ENCODE results near the gene FMO1. TPM values are rescaled to one million over a fixed set of nuclear protein-coding genes. Genes with fewer than 3 reads are reported as not detected.
"Not testable (repeated sequence)": the region's sequence is repeated elsewhere in the genome, so short reads cannot be mapped to it uniquely, and the experiment has no call there.

Gene FMO1
- polyA plus RNA-seq, 1 donor from 2014 or later: not detected

DNA sequence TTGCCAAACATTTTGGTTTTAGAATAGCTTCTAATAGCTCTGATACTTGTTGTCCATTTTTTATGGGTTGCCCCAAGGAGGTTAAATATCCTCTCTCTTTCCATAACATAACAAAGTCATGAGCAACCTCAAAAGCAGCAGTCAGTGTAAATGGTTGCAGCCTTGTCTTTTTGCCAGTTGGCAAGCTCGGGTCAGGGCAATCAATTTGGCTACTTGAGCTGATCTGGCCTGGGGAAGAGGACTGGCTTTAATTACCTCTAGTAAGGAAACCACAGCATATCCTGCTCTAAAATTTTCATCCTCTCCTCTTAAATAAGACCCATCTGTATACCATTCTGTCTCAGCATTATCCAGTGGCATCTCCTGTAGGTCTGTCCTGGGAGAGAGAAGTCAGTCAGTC, 44.5 kb downstream of the FMO1 start:
- no peak overlapping the region for H3K4me3 ChIP-seq (ENCODE audit: low read length)
- no peaks in the 10 kb centered on the region for H4K20me1 ChIP-seq (ENCODE audit: insufficient read depth)
- no peak overlapping the region for H2AFZ ChIP-seq (ENCODE audit: low read depth, low read length)
- H3K36me3 ChIP-seq (ENCODE audit: insufficient read depth, low read length): no peaks in the 10 kb centered on the region
- H3F3A ChIP-seq (ENCODE audit: insufficient read depth, low read length, poor library complexity, severe bottlenecking): no peaks in the 10 kb centered on the region
- H3K9me2 ChIP-seq (ENCODE audit: insufficient read depth, low read length): no peaks in the 10 kb centered on the region
- H3K4me2 ChIP-seq (ENCODE audit: low read length): no peak overlapping the region
- H3K9ac ChIP-seq (ENCODE audit: low read length): no peak overlapping the region
- no peaks in the 10 kb centered on the region for H3K27me3 ChIP-seq (ENCODE audit: insufficient read depth, low read depth, low read length)
- TF ChIP-seq EZH2 (IDR thresholded peaks at IDR 0.05; ENCODE audit: borderline replicate concordance, insufficient read depth, low read length, poor library complexity, severe bottlenecking) (no peak), RAD21 (conservative IDR thresholded peaks at IDR 0.05) (no peak), SMC3 (conservative IDR thresholded peaks at IDR 0.05; ENCODE audit: poor library complexity) (no peak), TAF1 (IDR thresholded peaks at IDR 0.05; ENCODE audit: low read depth) (no peak), POLR2AphosphoS5 (IDR thresholded peaks at IDR 0.05) (no peak), MXI1 (conservative IDR thresholded peaks at IDR 0.05; ENCODE audit: poor library complexity, severe bottlenecking) (no peak), EP300 (conservative IDR thresholded peaks at IDR 0.05; ENCODE audit: poor library complexity, severe bottlenecking) (no peak)
- TF ChIP-seq, protein P1, sequence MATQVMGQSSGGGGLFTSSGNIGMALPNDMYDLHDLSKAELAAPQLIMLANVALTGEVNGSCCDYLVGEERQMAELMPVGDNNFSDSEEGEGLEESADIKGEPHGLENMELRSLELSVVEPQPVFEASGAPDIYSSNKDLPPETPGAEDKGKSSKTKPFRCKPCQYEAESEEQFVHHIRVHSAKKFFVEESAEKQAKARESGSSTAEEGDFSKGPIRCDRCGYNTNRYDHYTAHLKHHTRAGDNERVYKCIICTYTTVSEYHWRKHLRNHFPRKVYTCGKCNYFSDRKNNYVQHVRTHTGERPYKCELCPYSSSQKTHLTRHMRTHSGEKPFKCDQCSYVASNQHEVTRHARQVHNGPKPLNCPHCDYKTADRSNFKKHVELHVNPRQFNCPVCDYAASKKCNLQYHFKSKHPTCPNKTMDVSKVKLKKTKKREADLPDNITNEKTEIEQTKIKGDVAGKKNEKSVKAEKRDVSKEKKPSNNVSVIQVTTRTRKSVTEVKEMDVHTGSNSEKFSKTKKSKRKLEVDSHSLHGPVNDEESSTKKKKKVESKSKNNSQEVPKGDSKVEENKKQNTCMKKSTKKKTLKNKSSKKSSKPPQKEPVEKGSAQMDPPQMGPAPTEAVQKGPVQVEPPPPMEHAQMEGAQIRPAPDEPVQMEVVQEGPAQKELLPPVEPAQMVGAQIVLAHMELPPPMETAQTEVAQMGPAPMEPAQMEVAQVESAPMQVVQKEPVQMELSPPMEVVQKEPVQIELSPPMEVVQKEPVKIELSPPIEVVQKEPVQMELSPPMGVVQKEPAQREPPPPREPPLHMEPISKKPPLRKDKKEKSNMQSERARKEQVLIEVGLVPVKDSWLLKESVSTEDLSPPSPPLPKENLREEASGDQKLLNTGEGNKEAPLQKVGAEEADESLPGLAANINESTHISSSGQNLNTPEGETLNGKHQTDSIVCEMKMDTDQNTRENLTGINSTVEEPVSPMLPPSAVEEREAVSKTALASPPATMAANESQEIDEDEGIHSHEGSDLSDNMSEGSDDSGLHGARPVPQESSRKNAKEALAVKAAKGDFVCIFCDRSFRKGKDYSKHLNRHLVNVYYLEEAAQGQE (IDR thresholded peaks at IDR 0.05; ENCODE audit: borderline replicate concordance): no peak
- TF ChIP-seq, protein P2, sequence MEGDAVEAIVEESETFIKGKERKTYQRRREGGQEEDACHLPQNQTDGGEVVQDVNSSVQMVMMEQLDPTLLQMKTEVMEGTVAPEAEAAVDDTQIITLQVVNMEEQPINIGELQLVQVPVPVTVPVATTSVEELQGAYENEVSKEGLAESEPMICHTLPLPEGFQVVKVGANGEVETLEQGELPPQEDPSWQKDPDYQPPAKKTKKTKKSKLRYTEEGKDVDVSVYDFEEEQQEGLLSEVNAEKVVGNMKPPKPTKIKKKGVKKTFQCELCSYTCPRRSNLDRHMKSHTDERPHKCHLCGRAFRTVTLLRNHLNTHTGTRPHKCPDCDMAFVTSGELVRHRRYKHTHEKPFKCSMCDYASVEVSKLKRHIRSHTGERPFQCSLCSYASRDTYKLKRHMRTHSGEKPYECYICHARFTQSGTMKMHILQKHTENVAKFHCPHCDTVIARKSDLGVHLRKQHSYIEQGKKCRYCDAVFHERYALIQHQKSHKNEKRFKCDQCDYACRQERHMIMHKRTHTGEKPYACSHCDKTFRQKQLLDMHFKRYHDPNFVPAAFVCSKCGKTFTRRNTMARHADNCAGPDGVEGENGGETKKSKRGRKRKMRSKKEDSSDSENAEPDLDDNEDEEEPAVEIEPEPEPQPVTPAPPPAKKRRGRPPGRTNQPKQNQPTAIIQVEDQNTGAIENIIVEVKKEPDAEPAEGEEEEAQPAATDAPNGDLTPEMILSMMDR (IDR thresholded peaks at IDR 0.05; ENCODE audit: poor library complexity, severe bottlenecking): no peak
- no peaks in the 10 kb centered on the region for H3K9me3 ChIP-seq (ENCODE audit: low read length)
- H3K27ac ChIP-seq (ENCODE audit: low read length): no peak overlapping the region
- H3K79me2 ChIP-seq (replicated peaks; ENCODE audit: insufficient read depth, low read length): no peaks in the 10 kb centered on the region

DNA sequence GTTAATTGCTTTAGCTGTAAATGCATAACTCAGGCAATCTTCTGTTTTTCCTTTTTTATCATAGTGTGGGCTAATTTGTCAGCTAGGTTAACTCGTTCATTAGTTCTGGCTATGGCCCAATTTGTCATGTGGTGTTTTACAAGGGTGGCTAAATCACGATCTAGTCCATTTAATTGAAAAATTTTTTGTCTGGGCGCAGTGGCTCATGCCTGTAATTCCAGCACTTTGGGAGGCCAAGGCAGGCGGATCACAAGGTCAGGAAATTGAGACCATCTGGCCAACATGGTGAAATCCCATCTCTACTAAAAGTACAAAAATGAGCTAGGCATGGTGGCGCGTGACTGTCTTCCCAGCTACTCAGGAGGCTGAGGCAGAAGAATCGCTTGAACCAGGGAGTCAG, 47.1 kb downstream of the FMO1 start:
- H3K36me3 ChIP-seq (ENCODE audit: insufficient read depth, low read length): not testable (repeated sequence)

DNA sequence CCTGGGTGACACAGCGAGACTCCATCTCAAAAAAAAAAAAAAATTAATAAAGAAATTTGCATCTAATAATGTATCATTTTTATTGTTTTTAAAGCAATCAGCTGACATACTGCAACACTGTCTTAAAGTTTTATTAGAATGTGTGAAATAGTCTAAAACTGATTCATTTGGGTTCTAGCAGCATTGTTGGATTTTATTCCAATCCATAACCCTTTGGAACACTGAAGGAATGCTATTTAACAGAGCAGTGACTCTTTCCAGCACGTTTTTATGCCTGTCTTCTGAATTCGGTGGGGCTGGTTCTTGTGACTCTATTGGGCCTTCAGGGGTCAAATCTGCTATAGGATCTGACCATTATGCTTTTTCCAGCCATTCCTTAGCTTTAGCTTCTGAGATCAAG, 47.5 kb downstream of the FMO1 start:
- Histone ChIP-seq H3K27ac (ENCODE audit: low read length) (no peak overlapping the region), H2AFZ (ENCODE audit: low read depth, low read length) (no peak overlapping the region), H3K4me3 (ENCODE audit: low read length) (no peak overlapping the region), H3K4me2 (ENCODE audit: low read length) (no peak overlapping the region), H3K9ac (ENCODE audit: low read length) (no peak overlapping the region), H3K27me3 (ENCODE audit: insufficient read depth, low read depth, low read length) (no peaks in the 10 kb centered on the region), H3F3A (ENCODE audit: insufficient read depth, low read length, poor library complexity, severe bottlenecking) (no peaks in the 10 kb centered on the region), H3K36me3 (ENCODE audit: insufficient read depth, low read length) (no peaks in the 10 kb centered on the region), H4K20me1 (ENCODE audit: insufficient read depth) (no peaks in the 10 kb centered on the region), H3K9me3 (ENCODE audit: low read length) (no peaks in the 10 kb centered on the region), H3K79me2 (replicated peaks; ENCODE audit: insufficient read depth, low read length) (no peaks in the 10 kb centered on the region), H3K9me2 (ENCODE audit: insufficient read depth, low read length) (no peaks in the 10 kb centered on the region)
- TF ChIP-seq, protein P1 (IDR thresholded peaks at IDR 0.05; ENCODE audit: borderline replicate concordance): no peak
- no peak for TF ChIP-seq EZH2 (IDR thresholded peaks at IDR 0.05; ENCODE audit: borderline replicate concordance, insufficient read depth, low read length, poor library complexity, severe bottlenecking)
- TF ChIP-seq TAF1 (IDR thresholded peaks at IDR 0.05; ENCODE audit: low read depth): no peak
- no peak for TF ChIP-seq EP300 (conservative IDR thresholded peaks at IDR 0.05; ENCODE audit: poor library complexity, severe bottlenecking)
- TF ChIP-seq MXI1 (conservative IDR thresholded peaks at IDR 0.05; ENCODE audit: poor library complexity, severe bottlenecking): no peak
- no peak for TF ChIP-seq RAD21 (conservative IDR thresholded peaks at IDR 0.05)
- no peak for TF ChIP-seq POLR2AphosphoS5 (IDR thresholded peaks at IDR 0.05)
- TF ChIP-seq SMC3 (conservative IDR thresholded peaks at IDR 0.05; ENCODE audit: poor library complexity): no peak
- TF ChIP-seq, protein P2 (IDR thresholded peaks at IDR 0.05; ENCODE audit: poor library complexity, severe bottlenecking): no peak

More for the DNA sequence above, 47.1 kb downstream of the FMO1 start:
- not testable (repeated sequence) for H3K79me2 ChIP-seq (replicated peaks; ENCODE audit: insufficient read depth, low read length); H3K4me3 ChIP-seq (ENCODE audit: low read length); H3K9me3 ChIP-seq (ENCODE audit: low read length); H3K9me2 ChIP-seq (ENCODE audit: insufficient read depth, low read length); H3K27ac ChIP-seq (ENCODE audit: low read length); H4K20me1 ChIP-seq (ENCODE audit: insufficient read depth); H3K9ac ChIP-seq (ENCODE audit: low read length); H3K27me3 ChIP-seq (ENCODE audit: insufficient read depth, low read depth, low read length); H3F3A ChIP-seq (ENCODE audit: insufficient read depth, low read length, poor library complexity, severe bottlenecking); H2AFZ ChIP-seq (ENCODE audit: low read depth, low read length); H3K4me2 ChIP-seq (ENCODE audit: low read length)
